OCI-LY1 (cell line): ENCODE results near the gene GCLM.

Source experiments
- H2AFZ ChIP-seq: fragments of 200-600 bp; sonication (generic), shearing (Covaris generic); 2 replicates; pipeline ENCODE4 v1.6.0; 2014; ENCODE audit warnings: antibody characterized with exemption, mild to moderate bottlenecking, low read length
- H3F3A ChIP-seq: fragments of 200-600 bp; sonication (generic), shearing (Covaris generic); 2 replicates; pipeline ENCODE4 v1.6.0; 2014; ENCODE audit warnings: mild to moderate bottlenecking, antibody characterized with exemption, low read length, moderate library complexity; ENCODE audit not compliant: insufficient read depth
- H3K27ac ChIP-seq: fragments of 200-600 bp; sonication (generic); 2 replicates; pipeline ENCODE4 v1.5.1; 2014; ENCODE audit warnings: low read length, mixed run types, mild to moderate bottlenecking, low read depth; ENCODE audit not compliant: poor library complexity, severe bottlenecking
- H3K27me3 ChIP-seq: fragments of 200-600 bp; sonication (generic); 2 replicates; pipeline ENCODE4 v1.6.0; 2014; ENCODE audit warnings: antibody characterized with exemption, mild to moderate bottlenecking, low read length, moderate library complexity; ENCODE audit not compliant: insufficient read depth
- H3K36me3 ChIP-seq: fragments of 200-600 bp; sonication (generic); 2 replicates; pipeline ENCODE4 v1.6.1; 2014; ENCODE audit warnings: mild to moderate bottlenecking, antibody characterized with exemption, low read length, moderate library complexity, mixed read lengths; ENCODE audit not compliant: insufficient read depth
- H3K4me1 ChIP-seq: fragments of 200-600 bp; sonication (generic); 2 replicates; pipeline ENCODE4 v1.5.1; 2014; ENCODE audit warnings: mild to moderate bottlenecking, low read length, moderate library complexity; ENCODE audit not compliant: insufficient read depth, severe bottlenecking
- H3K4me2 ChIP-seq: fragments of 200-600 bp; sonication (generic), shearing (Covaris generic); 2 replicates; pipeline ENCODE4 v1.6.1; 2014; ENCODE audit warnings: low read length
- H3K4me3 ChIP-seq: fragments of 200-600 bp; sonication (generic); 2 replicates; pipeline ENCODE4 v1.5.1; 2014; ENCODE audit warnings: low read length, low read depth, mild to moderate bottlenecking, mixed read lengths; ENCODE audit not compliant: poor library complexity, severe bottlenecking
- H3K79me2 ChIP-seq: fragments of 200-600 bp; shearing (Covaris generic); 2 replicates; pipeline ENCODE4 v1.6.1; 2016; ENCODE audit warnings: mixed run types, low read length, mixed read lengths; ENCODE audit not compliant: insufficient read depth
- H3K9ac ChIP-seq: fragments of 200-600 bp; sonication (generic), shearing (Covaris generic); 2 replicates; pipeline ENCODE4 v1.6.1; 2014; ENCODE audit warnings: mild to moderate bottlenecking, low read length, mixed read lengths
- H3K9me2 ChIP-seq: fragments of 200-600 bp; sonication (generic), shearing (Covaris generic); 2 replicates; pipeline ENCODE4 v1.6.1; 2014; ENCODE audit warnings: low read depth, mild to moderate bottlenecking, low read length, mixed read lengths
- H3K9me3 ChIP-seq: fragments of 200-600 bp; shearing (Covaris generic); 2 replicates; pipeline ENCODE4 v1.6.1; 2014; ENCODE audit warnings: low read length, mixed read lengths
- H4K20me1 ChIP-seq: fragments of 200-600 bp; sonication (generic), shearing (Covaris generic); 2 replicates; pipeline ENCODE4 v1.6.0; 2016; ENCODE audit warnings: mild to moderate bottlenecking, low read length; ENCODE audit not compliant: insufficient read depth
- EZH2 ChIP-seq: fragments of 200-600 bp; sonication (generic), shearing (Covaris generic); IDR thresholded peaks from 2 replicates; pipeline ENCODE4 v1.8.0; 2017; ENCODE audit warnings: borderline replicate concordance, mixed run types, mild to moderate bottlenecking, antibody characterized with exemption, low read length, moderate library complexity, mixed read lengths
- TF ChIP-seq, protein P1 (sequence below): fragments of 200-600 bp; sonication (generic), shearing (Covaris generic); IDR thresholded peaks from 2 replicates; pipeline ENCODE4 v1.5.1; 2017; ENCODE audit warnings: mild to moderate bottlenecking, antibody characterized with exemption, low read length, moderate library complexity, mixed read lengths

Gene GCLM

GRCh38 chr1:93899543-93900207 is 9.6 kb downstream of the GCLM start:
- Histone ChIP-seq H3K27me3 (no peaks in the 10 kb centered on the region), H3K4me1 (peaks cover 25% of the 10 kb centered on the region), H3K9ac (no peak overlapping the region), H3K9me2 (no peaks in the 10 kb centered on the region), H4K20me1 (no peaks in the 10 kb centered on the region), H3K27ac (no peak overlapping the region), H2AFZ (no peak overlapping the region), H3K9me3 (no peaks in the 10 kb centered on the region), H3K4me2 (no peak overlapping the region), H3K79me2 (no peaks in the 10 kb centered on the region), H3F3A (0 out of 2 replicates have a peak, but pooled peaks cover 2% of the 10 kb centered on the region), H3K36me3 (peaks cover 15% of the 10 kb centered on the region), H3K4me3 (no peak overlapping the region)
- TF ChIP-seq, protein P1, sequence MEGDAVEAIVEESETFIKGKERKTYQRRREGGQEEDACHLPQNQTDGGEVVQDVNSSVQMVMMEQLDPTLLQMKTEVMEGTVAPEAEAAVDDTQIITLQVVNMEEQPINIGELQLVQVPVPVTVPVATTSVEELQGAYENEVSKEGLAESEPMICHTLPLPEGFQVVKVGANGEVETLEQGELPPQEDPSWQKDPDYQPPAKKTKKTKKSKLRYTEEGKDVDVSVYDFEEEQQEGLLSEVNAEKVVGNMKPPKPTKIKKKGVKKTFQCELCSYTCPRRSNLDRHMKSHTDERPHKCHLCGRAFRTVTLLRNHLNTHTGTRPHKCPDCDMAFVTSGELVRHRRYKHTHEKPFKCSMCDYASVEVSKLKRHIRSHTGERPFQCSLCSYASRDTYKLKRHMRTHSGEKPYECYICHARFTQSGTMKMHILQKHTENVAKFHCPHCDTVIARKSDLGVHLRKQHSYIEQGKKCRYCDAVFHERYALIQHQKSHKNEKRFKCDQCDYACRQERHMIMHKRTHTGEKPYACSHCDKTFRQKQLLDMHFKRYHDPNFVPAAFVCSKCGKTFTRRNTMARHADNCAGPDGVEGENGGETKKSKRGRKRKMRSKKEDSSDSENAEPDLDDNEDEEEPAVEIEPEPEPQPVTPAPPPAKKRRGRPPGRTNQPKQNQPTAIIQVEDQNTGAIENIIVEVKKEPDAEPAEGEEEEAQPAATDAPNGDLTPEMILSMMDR, result no peak
- TF ChIP-seq EZH2, result no peak

DNA sequence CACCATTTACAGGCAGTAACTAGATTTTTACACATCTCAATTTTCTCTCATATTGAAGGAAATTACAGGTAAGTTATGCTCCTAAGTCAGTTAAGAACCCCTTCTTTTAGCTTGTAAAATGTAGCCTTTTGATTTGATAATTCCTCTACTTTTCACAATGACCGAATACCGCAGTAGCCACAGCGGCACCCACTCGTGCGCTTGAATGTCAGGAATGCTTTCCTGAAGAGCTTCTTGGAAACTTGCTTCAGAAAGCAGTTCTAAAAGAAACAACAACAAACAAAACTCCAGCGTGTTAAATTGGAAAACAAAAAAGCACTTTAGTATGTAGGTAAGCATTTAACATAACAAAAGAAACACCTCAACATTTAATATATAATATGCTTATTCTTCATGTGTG is 20.3 kb downstream of the GCLM start:
- Histone ChIP-seq H2AFZ (no peak overlapping the region), H3K27ac (no peak overlapping the region), H4K20me1 (no peaks in the 10 kb centered on the region), H3K36me3 (peaks cover 22% of the 10 kb centered on the region; the same call in 1 of the 2 replicates), H3K4me1 (no peaks in the 10 kb centered on the region), H3K9ac (no peak overlapping the region), H3K27me3 (no peaks in the 10 kb centered on the region), H3K4me3 (no peak overlapping the region), H3F3A (no peaks in the 10 kb centered on the region), H3K9me2 (no peaks in the 10 kb centered on the region), H3K4me2 (no peak overlapping the region), H3K9me3 (no peaks in the 10 kb centered on the region), H3K79me2 (no peaks in the 10 kb centered on the region)
- TF ChIP-seq, protein P1, result no peak
- no peak for TF ChIP-seq EZH2

- Histone ChIP-seq H3K79me2 (peaks cover 15% of the 10 kb centered on the region), H3F3A (no peaks in the 10 kb centered on the region; the same call in 1 of the 2 replicates), H3K27ac (no peak overlapping the region), H3K9me3 (no peaks in the 10 kb centered on the region), H3K9ac (no peak overlapping the region), H3K4me3 (no peak overlapping the region), H4K20me1 (no peaks in the 10 kb centered on the region), H3K27me3 (no peaks in the 10 kb centered on the region), H3K9me2 (no peaks in the 10 kb centered on the region), H3K36me3 (peaks cover 6% of the 10 kb centered on the region; the same call in 1 of the 2 replicates), H3K4me2 (no peak overlapping the region), H3K4me1 (peaks cover 18% of the 10 kb centered on the region), H2AFZ (no peak overlapping the region)
- TF ChIP-seq, protein P1, result no peak
- no peak for TF ChIP-seq EZH2
Observed at GRCh38 chr1:93882269-93882668, 27.0 kb downstream of the GCLM start.
